Subcutaneous adipose tissue (tissue), 4 donors: ENCODE results near the gene SCAF1. TPM values are rescaled to one million over a fixed set of nuclear protein-coding genes. Genes with fewer than 3 reads are reported as not detected.

Experiments used
- CTCF ChIP-seq: fragments of 450-650 bp; IDR thresholded peaks from one replicate; pipeline ENCODE4 v1.5.1; 2016; ENCODE audit warnings: low read depth, mild to moderate bottlenecking, control low read depth, antibody characterized with exemption, moderate library complexity
- total RNA-seq, 4 donors: library from RNA; depleted of rRNA; stranded (reverse); fragments of >200 nt; gene quantifications; one replicate each; pipeline ENCODE4 v1.1.0, GENCODE V29; 2016

SCAF1 gene
- total RNA-seq, 4 donors from 2014 or later = 8.8 to 33.3 (median 11.3) TPM

- no peak for TF ChIP-seq CTCF
Observed at GRCh38 chr19:49605605-49606004, 36.4 kb upstream of the SCAF1 start.

GRCh38 chr19:49609499-49610092 is 32.4 kb upstream of the SCAF1 start:
- TF ChIP-seq CTCF = no peak

GRCh38 chr19:49613374-49613773 is 28.6 kb upstream of the SCAF1 start:
- no peak for TF ChIP-seq CTCF

- TF ChIP-seq CTCF = no peak
Observed at GRCh38 chr19:49614096-49614833, 27.7 kb upstream of the SCAF1 start.

- no peak for TF ChIP-seq CTCF
Observed at GRCh38 chr19:49615861-49616260, 26.1 kb upstream of the SCAF1 start.

- TF ChIP-seq CTCF = no peak
Observed at GRCh38 chr19:49616532-49616931, 25.5 kb upstream of the SCAF1 start.

GRCh38 chr19:49616945-49617344 is 25.1 kb upstream of the SCAF1 start:
- no peak for TF ChIP-seq CTCF
